NT2/D1 (cell line): Measurements from ENCODE around the gene TAF4B.

ENCODE experiments used
- SUZ12 ChIP-seq: IDR thresholded peaks from 2 replicates; pipeline ENCODE4 v1.6.1; 2011; ENCODE audit not compliant: insufficient read length, insufficient read depth; ENCODE audit errors: extremely low read depth
- ZNF274 ChIP-seq: IDR thresholded peaks from 2 replicates; pipeline ENCODE4 v1.6.1; 2011; ENCODE audit warnings: mild to moderate bottlenecking, low read depth, low read length

- TF ChIP-seq ZNF274 (no peak), SUZ12 (no peak)
These were observed 110.3 kb downstream of the TAF4B start for GRCh38 chr18:26336572-26336971.
